ENCODE measurements around the gene COL5A1. TPM values are rescaled to one million over a fixed set of nuclear protein-coding genes. Genes with fewer than 3 reads are reported as not detected.

The COL5A1 gene
- total RNA-seq, 1 donor from 2014 or later, result 6.1 TPM

DNA sequence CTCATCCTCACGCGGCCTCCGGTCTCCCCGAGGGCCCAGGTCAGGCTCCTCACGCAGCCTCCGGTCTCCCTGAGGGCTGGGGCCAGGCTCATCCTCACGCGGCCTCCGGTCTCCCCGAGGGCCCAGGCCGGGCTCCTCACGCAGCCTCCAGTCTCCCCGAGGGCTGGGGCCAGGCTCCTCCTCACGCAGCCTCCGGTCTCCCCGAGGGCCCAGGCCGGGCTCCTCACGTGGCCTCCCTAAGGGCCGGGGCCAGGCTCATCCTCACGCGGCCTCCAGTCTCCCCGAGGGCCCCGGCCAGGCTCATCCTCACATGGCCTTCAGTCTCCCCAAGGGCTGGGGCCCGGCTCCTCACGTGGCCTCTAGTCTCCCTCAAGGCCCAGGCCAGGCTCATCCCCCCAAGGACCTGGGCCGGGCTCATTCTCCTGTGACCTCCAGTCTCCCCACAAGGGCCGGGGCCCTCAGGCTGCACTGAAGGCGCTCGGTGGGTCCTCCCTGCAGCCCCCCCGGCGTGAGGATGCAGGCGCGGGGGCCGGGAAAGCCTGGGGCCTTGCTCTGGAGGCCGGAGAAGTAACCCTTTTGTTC is 187.8 kb downstream of the COL5A1 start:
- H3K27me3 Mint-ChIP-seq (ENCODE audit: insufficient read depth, low read depth), result peaks cover 2% of the 10 kb centered on the region
- no peaks in the 10 kb centered on the region for H3K79me2 ChIP-seq (ENCODE audit: low read depth)
- H3K9ac ChIP-seq, result no peak overlapping the region
- no peaks in the 10 kb centered on the region for H4K20me1 ChIP-seq (ENCODE audit: low read depth)
- DNase-seq (ENCODE audit: low spot score), result no peak
- no peak overlapping the region for H2AFZ ChIP-seq (replicated peaks)
- H3K27me3 ChIP-seq, result no peaks in the 10 kb centered on the region
- no peaks in the 10 kb centered on the region for H3K36me3 Mint-ChIP-seq
- no peak overlapping the region for H3K27ac Mint-ChIP-seq
- no peaks in the 10 kb centered on the region for H3K9me3 ChIP-seq (ENCODE audit: low read depth)
- H3K4me1 ChIP-seq, result no peaks in the 10 kb centered on the region
- no peaks in the 10 kb centered on the region for H3K9me3 Mint-ChIP-seq
- no peak overlapping the region for H3K4me2 ChIP-seq
- H3K4me3 Mint-ChIP-seq, result no peak overlapping the region
- H3K27ac ChIP-seq, result no peak overlapping the region
- H3F3A ChIP-seq (ENCODE audit: low read depth), result no peaks in the 10 kb centered on the region
- H3K4me1 Mint-ChIP-seq, result peaks cover 3% of the 10 kb centered on the region
- TF ChIP-seq, protein P1, sequence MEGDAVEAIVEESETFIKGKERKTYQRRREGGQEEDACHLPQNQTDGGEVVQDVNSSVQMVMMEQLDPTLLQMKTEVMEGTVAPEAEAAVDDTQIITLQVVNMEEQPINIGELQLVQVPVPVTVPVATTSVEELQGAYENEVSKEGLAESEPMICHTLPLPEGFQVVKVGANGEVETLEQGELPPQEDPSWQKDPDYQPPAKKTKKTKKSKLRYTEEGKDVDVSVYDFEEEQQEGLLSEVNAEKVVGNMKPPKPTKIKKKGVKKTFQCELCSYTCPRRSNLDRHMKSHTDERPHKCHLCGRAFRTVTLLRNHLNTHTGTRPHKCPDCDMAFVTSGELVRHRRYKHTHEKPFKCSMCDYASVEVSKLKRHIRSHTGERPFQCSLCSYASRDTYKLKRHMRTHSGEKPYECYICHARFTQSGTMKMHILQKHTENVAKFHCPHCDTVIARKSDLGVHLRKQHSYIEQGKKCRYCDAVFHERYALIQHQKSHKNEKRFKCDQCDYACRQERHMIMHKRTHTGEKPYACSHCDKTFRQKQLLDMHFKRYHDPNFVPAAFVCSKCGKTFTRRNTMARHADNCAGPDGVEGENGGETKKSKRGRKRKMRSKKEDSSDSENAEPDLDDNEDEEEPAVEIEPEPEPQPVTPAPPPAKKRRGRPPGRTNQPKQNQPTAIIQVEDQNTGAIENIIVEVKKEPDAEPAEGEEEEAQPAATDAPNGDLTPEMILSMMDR (IDR thresholded peaks at IDR 0.05), result no peak
- TF ChIP-seq EZH2 (IDR thresholded peaks at IDR 0.05), result no peak
- TF ChIP-seq EZH2phosphoT487 (IDR thresholded peaks at IDR 0.05), result no peak
- no peaks in the 10 kb centered on the region for H3K36me3 ChIP-seq
- no peak overlapping the region for H3K4me3 ChIP-seq

DNA sequence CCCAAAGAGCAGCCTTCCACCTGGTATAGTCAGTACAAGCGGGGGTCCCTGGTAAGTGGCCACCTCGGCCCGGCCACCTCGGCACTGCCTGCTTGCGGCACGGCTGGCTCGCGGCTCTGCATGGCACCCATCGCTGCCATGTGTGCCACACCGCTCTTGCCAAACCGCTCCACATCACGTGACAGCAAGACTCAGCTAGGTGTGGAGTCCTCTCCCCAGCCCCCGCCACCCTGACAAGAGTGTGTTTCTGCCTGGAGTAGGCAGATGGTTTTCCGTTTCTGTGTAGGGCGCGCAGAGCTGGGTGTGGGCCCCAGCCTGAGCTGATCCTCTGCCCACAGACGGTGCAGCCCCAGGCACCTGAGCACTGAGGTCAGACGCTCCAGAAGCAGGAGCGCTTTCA is 188.5 kb downstream of the COL5A1 start:
- H3K36me3 ChIP-seq, result no peaks in the 10 kb centered on the region
- no peak overlapping the region for H3K4me3 Mint-ChIP-seq
- no peak overlapping the region for H2AFZ ChIP-seq (replicated peaks)
- H3K4me3 ChIP-seq, result no peak overlapping the region
- H3K4me1 Mint-ChIP-seq, result peaks cover 3% of the 10 kb centered on the region
- DNase-seq (ENCODE audit: low spot score), result no peak
- peaks cover 2% of the 10 kb centered on the region for H3K27me3 Mint-ChIP-seq (ENCODE audit: insufficient read depth, low read depth)
- no peaks in the 10 kb centered on the region for H3K9me3 Mint-ChIP-seq
- H3K36me3 Mint-ChIP-seq, result no peaks in the 10 kb centered on the region
- no peaks in the 10 kb centered on the region for H3K9me3 ChIP-seq (ENCODE audit: low read depth)
- no peaks in the 10 kb centered on the region for H4K20me1 ChIP-seq (ENCODE audit: low read depth)
- TF ChIP-seq EZH2 (IDR thresholded peaks at IDR 0.05) (no peak), EZH2phosphoT487 (IDR thresholded peaks at IDR 0.05) (no peak)
- TF ChIP-seq, protein P1 (IDR thresholded peaks at IDR 0.05), result no peak
- H3K9ac ChIP-seq, result no peak overlapping the region
- H3K79me2 ChIP-seq (ENCODE audit: low read depth), result no peaks in the 10 kb centered on the region
- no peak overlapping the region for H3K27ac ChIP-seq
- no peak overlapping the region for H3K27ac Mint-ChIP-seq
- no peaks in the 10 kb centered on the region for H3K27me3 ChIP-seq
- no peaks in the 10 kb centered on the region for H3K4me1 ChIP-seq
- no peaks in the 10 kb centered on the region for H3F3A ChIP-seq (ENCODE audit: low read depth)
- H3K4me2 ChIP-seq, result no peak overlapping the region

DNA sequence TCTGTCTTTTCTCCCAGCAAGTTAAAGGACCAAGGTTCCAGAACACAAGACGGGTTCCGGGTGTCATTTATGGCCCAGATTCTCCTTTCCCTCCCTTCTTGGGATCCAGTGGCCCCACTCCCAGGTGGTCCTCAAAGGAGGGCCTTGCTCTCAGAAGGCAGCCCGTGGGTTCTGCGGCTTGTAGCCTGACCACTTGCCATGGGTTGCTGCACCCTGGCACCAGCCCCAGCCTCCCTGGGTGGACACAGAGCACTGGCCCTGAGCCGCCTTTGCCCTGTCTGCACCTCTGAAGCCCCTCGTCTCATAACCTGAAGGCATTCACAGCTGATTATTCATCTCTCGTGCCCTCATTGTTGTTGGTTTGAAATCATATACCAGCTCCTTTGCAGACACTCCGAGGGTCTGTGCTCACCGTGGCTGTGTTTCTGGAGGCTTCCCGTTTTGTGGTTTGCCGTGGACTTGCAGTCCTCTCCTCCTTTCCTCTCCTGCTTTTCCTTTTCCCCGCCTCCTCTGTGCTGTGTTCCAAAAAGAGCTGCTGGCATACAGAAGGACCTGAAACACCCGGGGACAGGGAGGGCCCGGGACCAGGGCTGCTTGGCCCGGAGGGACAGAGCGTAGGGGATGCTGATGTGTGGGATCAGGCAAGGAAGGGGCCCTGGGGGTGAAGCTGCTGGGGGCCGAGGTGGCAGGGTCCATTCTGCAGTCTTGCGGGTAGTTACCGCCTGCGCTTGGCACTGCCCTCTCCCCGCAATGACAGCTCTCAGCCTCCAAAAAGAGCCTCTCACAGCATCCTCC is 189.5 kb downstream of the COL5A1 start:
- no peak overlapping the region for H3K9ac ChIP-seq
- TF ChIP-seq, protein P1 (IDR thresholded peaks at IDR 0.05), result no peak
- TF ChIP-seq EZH2 (IDR thresholded peaks at IDR 0.05), result no peak
- DNase-seq (ENCODE audit: low spot score), result no peak
- Mint-ChIP-seq H3K4me3 (no peak overlapping the region), H3K9me3 (no peaks in the 10 kb centered on the region), H3K27ac (no peak overlapping the region), H3K36me3 (no peaks in the 10 kb centered on the region), H3K4me1 (peaks cover 3% of the 10 kb centered on the region), H3K27me3 (ENCODE audit: insufficient read depth, low read depth) (no peaks in the 10 kb centered on the region)
- no peaks in the 10 kb centered on the region for H3K4me1 ChIP-seq
- H3K4me3 ChIP-seq, result no peak overlapping the region
- H3K79me2 ChIP-seq (ENCODE audit: low read depth), result no peaks in the 10 kb centered on the region
- no peak overlapping the region for H3K4me2 ChIP-seq
- H3K27ac ChIP-seq, result no peak overlapping the region
- H3K9me3 ChIP-seq (ENCODE audit: low read depth), result no peaks in the 10 kb centered on the region
- no peaks in the 10 kb centered on the region for H3K27me3 ChIP-seq
- no peak overlapping the region for H2AFZ ChIP-seq (replicated peaks)
- no peaks in the 10 kb centered on the region for H4K20me1 ChIP-seq (ENCODE audit: low read depth)
- H3F3A ChIP-seq (ENCODE audit: low read depth), result no peaks in the 10 kb centered on the region
- no peaks in the 10 kb centered on the region for H3K36me3 ChIP-seq
